Muscle layer of colon (tissue), 2 donors: Measurements from ENCODE around the gene RAD51B.
A peak's percentile ranks its signal among the peaks of the same experiment; 100 is the strongest.
"Not testable (repeated sequence)": the region's sequence is repeated elsewhere in the genome, so short reads cannot be mapped to it uniquely, and the experiment has no call there.

Source experiments
- H3K27ac ChIP-seq: one replicate; pipeline ENCODE4 v1.7.0; 2013; ENCODE audit warnings: low read depth, mild to moderate bottlenecking, low read length, moderate library complexity
- H3K27me3 ChIP-seq, 2 donors: one replicate each; pipeline ENCODE4 v1.7.0; 2013; ENCODE audit warnings: low read length in 2 of 2, mild to moderate bottlenecking in 2 of 2; ENCODE audit not compliant: insufficient read depth in 2 of 2, control insufficient read depth in 1 of 2
- H3K36me3 ChIP-seq: one replicate; pipeline ENCODE4 v1.7.0; 2013; ENCODE audit warnings: mild to moderate bottlenecking, low read length; ENCODE audit not compliant: insufficient read depth
- H3K4me1 ChIP-seq: one replicate; pipeline ENCODE4 v1.7.0; 2013; ENCODE audit warnings: mild to moderate bottlenecking, low read length; ENCODE audit not compliant: insufficient read depth
- H3K4me3 ChIP-seq, 2 donors: one replicate each; pipeline ENCODE4 v1.7.0; 2013; ENCODE audit warnings: low read length in 2 of 2, low read depth in 1 of 2, mild to moderate bottlenecking in 1 of 2, moderate library complexity in 1 of 2
- H3K9ac ChIP-seq: one replicate; pipeline ENCODE4 v1.7.0; 2013; ENCODE audit warnings: low read length
- H3K9me3 ChIP-seq: one replicate; pipeline ENCODE4 v1.7.0; 2013; ENCODE audit warnings: mild to moderate bottlenecking, low read length
- donor health status: abdominal sarcoma.
- donor health status: Adenocarcinoma of cecum.

The RAD51B gene

GRCh38 chr14:68040633-68041369 is 221.2 kb downstream of the RAD51B start:
- H3K9ac ChIP-seq, result peak overlapping the region; percentile 11
- H3K4me1 ChIP-seq, result peaks cover 60% of the 10 kb centered on the region
- no peaks in the 10 kb centered on the region for H3K36me3 ChIP-seq
- peak overlapping the region; percentile 86 for H3K27ac ChIP-seq
- no peaks in the 10 kb centered on the region for H3K27me3 ChIP-seq
- no peaks in the 10 kb centered on the region for H3K9me3 ChIP-seq
- peak overlapping the region in 1 of 2 donors; percentile 27 for H3K4me3 ChIP-seq

DNA sequence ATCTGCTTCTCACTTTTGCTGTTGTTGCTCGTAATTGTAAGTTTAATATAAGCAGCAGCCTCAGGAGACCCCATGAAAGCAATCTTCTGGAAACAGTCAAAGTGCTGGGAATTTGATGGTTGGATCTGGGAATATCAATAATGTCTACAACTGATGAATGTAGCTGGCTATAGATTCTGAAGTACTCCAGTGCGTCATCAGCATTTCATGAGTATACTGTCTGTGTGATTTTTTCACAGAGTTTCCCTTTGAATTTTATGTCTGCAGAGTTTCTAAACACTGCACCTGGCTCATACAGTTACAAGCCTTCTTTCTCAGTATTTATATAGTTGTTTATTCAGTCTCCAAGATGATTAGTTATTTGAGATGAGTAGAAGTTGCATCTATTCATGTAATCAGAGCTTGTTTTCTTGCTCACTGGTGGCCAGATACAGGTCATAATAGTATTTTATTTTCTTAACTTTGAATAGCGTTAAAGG is 222.3 kb downstream of the RAD51B start:
- no peak overlapping the region for H3K4me3 ChIP-seq
- H3K4me1 ChIP-seq, result peaks cover 57% of the 10 kb centered on the region
- H3K27ac ChIP-seq, result peak overlapping the region; percentile 86
- H3K36me3 ChIP-seq, result no peaks in the 10 kb centered on the region
- no peak overlapping the region for H3K9ac ChIP-seq
- H3K27me3 ChIP-seq, result no peaks in the 10 kb centered on the region
- H3K9me3 ChIP-seq, result no peaks in the 10 kb centered on the region

GRCh38 chr14:68042586-68043210 is 223.1 kb downstream of the RAD51B start:
- Histone ChIP-seq H3K27ac (peak overlapping the region; percentile 86), H3K4me1 (peaks cover 53% of the 10 kb centered on the region), H3K27me3 (no peaks in the 10 kb centered on the region), H3K4me3 (no peak overlapping the region), H3K9ac (no peak overlapping the region), H3K36me3 (no peaks in the 10 kb centered on the region), H3K9me3 (no peaks in the 10 kb centered on the region)

- Histone ChIP-seq H3K4me1 (peaks cover 46% of the 10 kb centered on the region), H3K27me3 (no peaks in the 10 kb centered on the region), H3K36me3 (no peaks in the 10 kb centered on the region), H3K27ac (peak overlapping the region; percentile 86), H3K9me3 (no peaks in the 10 kb centered on the region), H3K9ac (no peak overlapping the region), H3K4me3 (no peak overlapping the region)
Observed at GRCh38 chr14:68043752-68044151, 224.2 kb downstream of the RAD51B start.

- Histone ChIP-seq H3K27me3 (no peaks in the 10 kb centered on the region), H3K27ac (peak overlapping the region; percentile 35), H3K9ac (no peak overlapping the region), H3K36me3 (no peaks in the 10 kb centered on the region), H3K9me3 (no peaks in the 10 kb centered on the region), H3K4me1 (peaks cover 14% of the 10 kb centered on the region), H3K4me3 (no peak overlapping the region)
Observed at GRCh38 chr14:68047906-68048305, 228.3 kb downstream of the RAD51B start.

- H3K27me3 ChIP-seq, H3K27ac ChIP-seq, H3K4me1 ChIP-seq, H3K9ac ChIP-seq, H3K4me3 ChIP-seq, H3K36me3 ChIP-seq, H3K9me3 ChIP-seq: not testable (repeated sequence)
Observed at GRCh38 chr14:68048815-68049214, 229.2 kb downstream of the RAD51B start.

- H3K9me3 ChIP-seq, result no peaks in the 10 kb centered on the region
- no peak overlapping the region for H3K27ac ChIP-seq
- no peak overlapping the region for H3K9ac ChIP-seq
- H3K36me3 ChIP-seq, result no peaks in the 10 kb centered on the region
- H3K4me3 ChIP-seq, result no peak overlapping the region
- no peaks in the 10 kb centered on the region for H3K4me1 ChIP-seq
- H3K27me3 ChIP-seq, result no peaks in the 10 kb centered on the region
Observed at GRCh38 chr14:68050177-68050576, 230.6 kb downstream of the RAD51B start.

- Histone ChIP-seq H3K9ac (no peak overlapping the region), H3K27me3 (no peaks in the 10 kb centered on the region), H3K9me3 (no peaks in the 10 kb centered on the region), H3K36me3 (no peaks in the 10 kb centered on the region), H3K4me1 (no peaks in the 10 kb centered on the region), H3K27ac (no peak overlapping the region), H3K4me3 (no peak overlapping the region)
Observed at GRCh38 chr14:68051146-68051545, 231.6 kb downstream of the RAD51B start.

DNA sequence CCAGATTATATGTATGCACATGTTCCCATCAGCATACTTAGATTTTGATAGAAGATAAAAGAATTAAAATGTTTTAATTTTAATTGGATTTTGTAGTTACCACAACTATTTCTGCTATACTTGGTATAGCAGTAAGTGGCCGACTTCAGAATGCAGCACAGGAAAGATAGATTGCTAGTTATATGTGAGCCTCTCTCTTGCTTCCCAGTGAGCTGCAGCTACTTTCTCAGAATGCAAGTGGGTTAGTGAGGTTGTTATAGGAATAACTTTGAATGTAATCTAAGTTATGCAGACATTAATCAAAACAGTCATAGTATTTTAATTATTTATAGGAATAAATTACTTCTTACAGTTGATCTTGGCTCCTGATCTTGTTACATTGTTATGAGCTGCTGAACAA is 240.6 kb downstream of the RAD51B start:
- no peaks in the 10 kb centered on the region for H3K27me3 ChIP-seq
- H3K4me1 ChIP-seq, result peaks cover 7% of the 10 kb centered on the region
- H3K4me3 ChIP-seq, result no peak overlapping the region
- peak overlapping the region; percentile 20 for H3K27ac ChIP-seq
- no peaks in the 10 kb centered on the region for H3K9me3 ChIP-seq
- no peaks in the 10 kb centered on the region for H3K36me3 ChIP-seq
- H3K9ac ChIP-seq, result no peak overlapping the region

DNA sequence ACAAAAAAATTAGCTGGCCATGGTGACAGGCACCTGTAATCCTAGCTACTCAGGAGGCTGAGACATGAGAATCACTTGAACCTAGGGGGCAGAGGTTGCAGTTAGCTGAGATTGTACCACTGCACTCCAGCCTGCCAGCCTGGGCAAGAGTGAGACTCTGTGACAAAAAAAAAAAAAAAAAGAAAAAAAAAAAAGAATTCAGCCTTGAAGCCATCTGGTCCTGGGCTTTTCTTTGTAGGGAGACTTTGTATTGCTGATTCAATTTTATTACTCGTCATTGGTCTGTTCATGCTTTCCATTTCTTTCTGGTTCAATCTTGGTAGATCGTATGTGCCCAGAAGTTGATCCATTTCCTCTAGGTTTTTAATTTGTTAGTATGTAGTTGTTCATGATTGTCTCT is 243.1 kb downstream of the RAD51B start:
- H3K9ac ChIP-seq, result no peak overlapping the region
- no peaks in the 10 kb centered on the region for H3K27me3 ChIP-seq
- H3K4me1 ChIP-seq, result peaks cover 7% of the 10 kb centered on the region
- no peak overlapping the region for H3K27ac ChIP-seq
- H3K9me3 ChIP-seq, result no peaks in the 10 kb centered on the region
- no peaks in the 10 kb centered on the region for H3K36me3 ChIP-seq
- H3K4me3 ChIP-seq, result no peak overlapping the region

DNA sequence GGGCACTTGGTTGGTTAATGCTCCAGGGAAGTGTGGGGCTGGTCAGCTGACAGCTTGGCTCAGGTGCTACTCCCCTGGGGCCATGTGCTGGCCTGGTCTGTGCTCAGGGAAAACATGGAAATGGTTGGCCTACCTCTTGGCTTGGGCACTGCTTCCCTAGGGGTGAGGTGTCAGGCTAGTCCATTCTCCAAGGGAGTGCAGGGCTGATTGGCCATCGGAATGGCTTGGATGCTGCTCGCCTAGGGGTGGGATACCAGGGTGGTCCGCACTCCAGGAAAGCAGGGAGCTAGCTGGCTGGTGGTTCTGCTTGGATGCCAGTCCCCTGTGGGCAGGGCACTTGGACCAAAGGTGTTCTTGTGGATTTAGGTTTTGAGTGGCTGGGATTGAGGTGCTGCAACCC is 245.7 kb downstream of the RAD51B start:
- Histone ChIP-seq H3K4me3 (no peak overlapping the region), H3K9ac (no peak overlapping the region), H3K4me1 (peaks cover 5% of the 10 kb centered on the region), H3K27ac (no peak overlapping the region), H3K36me3 (no peaks in the 10 kb centered on the region), H3K27me3 (no peaks in the 10 kb centered on the region), H3K9me3 (no peaks in the 10 kb centered on the region)
